PFSK-1 (cell line): ENCODE measurements around the gene TSPAN32.
A peak's percentile ranks its signal among the peaks of the same experiment; 100 is the strongest.

Experiments
- FOXP2 ChIP-seq: optimal IDR thresholded peaks from 2 replicates; pipeline ENCODE3; 2011; ENCODE audit warnings: borderline replicate concordance, control low read depth, inconsistent platforms; ENCODE audit not compliant: insufficient read depth; ENCODE audit errors: extremely low read length, extremely low read depth
- POLR2AphosphoS5 ChIP-seq: IDR thresholded peaks from 2 replicates; pipeline ENCODE4 v1.6.1; 2012; ENCODE audit warnings: low read depth, mild to moderate bottlenecking, control low read depth, low read length, moderate library complexity
- SIN3A ChIP-seq: IDR thresholded peaks from 2 replicates; pipeline ENCODE4 v1.6.1; 2012; ENCODE audit warnings: mild to moderate bottlenecking, low read length, moderate library complexity, borderline replicate concordance; ENCODE audit not compliant: insufficient read depth
- TAF1 ChIP-seq: IDR thresholded peaks from 2 replicates; pipeline ENCODE4 v1.6.1; 2012; ENCODE audit warnings: low read length, control low read depth, borderline replicate concordance; ENCODE audit not compliant: insufficient read depth
- TF ChIP-seq, protein P1 (sequence below), 2 experiments: IDR thresholded peaks; 2 replicates each; pipeline versions ENCODE4 v1.6.1 to v1.8.0; 2011 to 2012; ENCODE audit warnings: low read depth in 2 of 2, low read length in 2 of 2, control low read depth in 1 of 2, inconsistent platforms in 1 of 2, mild to moderate bottlenecking in 1 of 2, moderate library complexity in 1 of 2; ENCODE audit not compliant: insufficient read depth in 1 of 2

Gene TSPAN32

GRCh38 chr11:2277933-2278523, 23.8 kb upstream of the TSPAN32 start:
- no peak for TF ChIP-seq POLR2AphosphoS5
- TF ChIP-seq FOXP2 = no peak
- TF ChIP-seq SIN3A = no peak
- no peak for TF ChIP-seq TAF1
- TF ChIP-seq, protein P1, sequence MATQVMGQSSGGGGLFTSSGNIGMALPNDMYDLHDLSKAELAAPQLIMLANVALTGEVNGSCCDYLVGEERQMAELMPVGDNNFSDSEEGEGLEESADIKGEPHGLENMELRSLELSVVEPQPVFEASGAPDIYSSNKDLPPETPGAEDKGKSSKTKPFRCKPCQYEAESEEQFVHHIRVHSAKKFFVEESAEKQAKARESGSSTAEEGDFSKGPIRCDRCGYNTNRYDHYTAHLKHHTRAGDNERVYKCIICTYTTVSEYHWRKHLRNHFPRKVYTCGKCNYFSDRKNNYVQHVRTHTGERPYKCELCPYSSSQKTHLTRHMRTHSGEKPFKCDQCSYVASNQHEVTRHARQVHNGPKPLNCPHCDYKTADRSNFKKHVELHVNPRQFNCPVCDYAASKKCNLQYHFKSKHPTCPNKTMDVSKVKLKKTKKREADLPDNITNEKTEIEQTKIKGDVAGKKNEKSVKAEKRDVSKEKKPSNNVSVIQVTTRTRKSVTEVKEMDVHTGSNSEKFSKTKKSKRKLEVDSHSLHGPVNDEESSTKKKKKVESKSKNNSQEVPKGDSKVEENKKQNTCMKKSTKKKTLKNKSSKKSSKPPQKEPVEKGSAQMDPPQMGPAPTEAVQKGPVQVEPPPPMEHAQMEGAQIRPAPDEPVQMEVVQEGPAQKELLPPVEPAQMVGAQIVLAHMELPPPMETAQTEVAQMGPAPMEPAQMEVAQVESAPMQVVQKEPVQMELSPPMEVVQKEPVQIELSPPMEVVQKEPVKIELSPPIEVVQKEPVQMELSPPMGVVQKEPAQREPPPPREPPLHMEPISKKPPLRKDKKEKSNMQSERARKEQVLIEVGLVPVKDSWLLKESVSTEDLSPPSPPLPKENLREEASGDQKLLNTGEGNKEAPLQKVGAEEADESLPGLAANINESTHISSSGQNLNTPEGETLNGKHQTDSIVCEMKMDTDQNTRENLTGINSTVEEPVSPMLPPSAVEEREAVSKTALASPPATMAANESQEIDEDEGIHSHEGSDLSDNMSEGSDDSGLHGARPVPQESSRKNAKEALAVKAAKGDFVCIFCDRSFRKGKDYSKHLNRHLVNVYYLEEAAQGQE (IDR thresholded peaks at IDR 0.05; ENCODE audit: insufficient read depth in 1 of 2, low read depth in 2 of 2, low read length in 2 of 2) = no peak

- TF ChIP-seq, protein P1 (IDR thresholded peaks at IDR 0.05; ENCODE audit: insufficient read depth in 1 of 2, low read depth in 2 of 2, low read length in 2 of 2) = no peak
- TF ChIP-seq SIN3A = no peak
- TF ChIP-seq TAF1 = no peak
- no peak for TF ChIP-seq POLR2AphosphoS5
- TF ChIP-seq FOXP2 = no peak
These were observed 21.6 kb upstream of the TSPAN32 start for GRCh38 chr11:2280208-2280607.

- TF ChIP-seq, protein P1 (IDR thresholded peaks at IDR 0.05; ENCODE audit: insufficient read depth in 1 of 2, low read depth in 2 of 2, low read length in 2 of 2) = peak; percentile 32 to 72; a peak in 3 of 4 replicates
- no peak for TF ChIP-seq SIN3A
These were observed 14.7 kb upstream of the TSPAN32 start for GRCh38 chr11:2287091-2287490.

DNA sequence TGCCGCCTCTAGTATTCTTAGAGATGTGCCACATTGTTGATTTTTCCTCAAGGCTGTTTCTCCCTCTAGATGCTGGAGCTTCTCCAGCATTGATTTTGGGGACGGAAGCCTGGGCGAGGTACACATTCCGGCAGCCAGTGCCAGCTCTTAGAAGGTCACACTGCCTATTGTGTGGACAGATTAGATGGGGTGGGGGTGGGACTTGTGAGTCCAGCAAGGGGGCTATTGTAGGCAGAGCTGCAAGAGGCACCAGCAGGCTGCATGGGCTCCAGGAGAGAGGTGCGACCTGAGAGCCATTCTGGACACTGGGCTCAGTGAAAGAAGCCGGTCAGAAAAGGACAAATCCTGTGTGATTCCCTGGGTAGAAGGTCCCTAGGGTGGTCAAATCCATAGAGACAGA, 12.5 kb upstream of the TSPAN32 start:
- TF ChIP-seq, protein P1 (IDR thresholded peaks at IDR 0.05; ENCODE audit: insufficient read depth in 1 of 2, low read depth in 2 of 2, low read length in 2 of 2) = no peak
- TF ChIP-seq TAF1 = no peak
- no peak for TF ChIP-seq FOXP2
- no peak for TF ChIP-seq SIN3A
- TF ChIP-seq POLR2AphosphoS5 = no peak

DNA sequence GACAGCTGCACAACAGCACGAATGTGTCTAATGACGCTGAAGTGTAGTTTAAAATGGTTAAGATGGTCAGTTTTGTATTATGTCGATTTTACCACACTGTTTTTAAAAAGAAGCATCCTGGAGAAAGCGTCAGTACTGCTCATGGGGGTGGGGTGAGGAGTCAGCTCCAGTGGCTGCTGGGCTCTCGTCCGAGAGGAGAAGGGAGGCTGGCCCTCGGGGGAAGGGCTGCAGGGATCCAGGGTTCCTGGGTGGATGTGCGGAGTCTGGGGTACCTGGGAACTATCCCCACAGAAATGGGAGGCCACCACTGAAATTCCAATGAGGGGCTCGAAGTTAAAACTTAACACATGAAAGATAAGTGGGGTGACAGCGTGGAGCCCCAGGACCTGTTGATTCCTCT, 12.0 kb upstream of the TSPAN32 start:
- no peak for TF ChIP-seq FOXP2
- TF ChIP-seq, protein P1 (IDR thresholded peaks at IDR 0.05; ENCODE audit: insufficient read depth in 1 of 2, low read depth in 2 of 2, low read length in 2 of 2) = no peak
- no peak for TF ChIP-seq POLR2AphosphoS5
- no peak for TF ChIP-seq SIN3A
- TF ChIP-seq TAF1 = no peak
